Loucy (cell line): ENCODE data around the gene ICA1L.

ENCODE experiments used
- EZH2phosphoT487 ChIP-seq: fragments of 200-600 bp; IDR thresholded peaks from 2 replicates; pipeline ENCODE4 v1.6.1; 2018; ENCODE audit warnings: antibody characterized with exemption, mild to moderate bottlenecking, moderate library complexity, borderline replicate concordance
- TF ChIP-seq, protein P1 (sequence below): fragments of 200-600 bp; sonication (generic); conservative IDR thresholded peaks from 2 replicates; pipeline ENCODE4 v1.5.1; 2014; ENCODE audit warnings: mild to moderate bottlenecking, antibody characterized with exemption, low read length

DNA sequence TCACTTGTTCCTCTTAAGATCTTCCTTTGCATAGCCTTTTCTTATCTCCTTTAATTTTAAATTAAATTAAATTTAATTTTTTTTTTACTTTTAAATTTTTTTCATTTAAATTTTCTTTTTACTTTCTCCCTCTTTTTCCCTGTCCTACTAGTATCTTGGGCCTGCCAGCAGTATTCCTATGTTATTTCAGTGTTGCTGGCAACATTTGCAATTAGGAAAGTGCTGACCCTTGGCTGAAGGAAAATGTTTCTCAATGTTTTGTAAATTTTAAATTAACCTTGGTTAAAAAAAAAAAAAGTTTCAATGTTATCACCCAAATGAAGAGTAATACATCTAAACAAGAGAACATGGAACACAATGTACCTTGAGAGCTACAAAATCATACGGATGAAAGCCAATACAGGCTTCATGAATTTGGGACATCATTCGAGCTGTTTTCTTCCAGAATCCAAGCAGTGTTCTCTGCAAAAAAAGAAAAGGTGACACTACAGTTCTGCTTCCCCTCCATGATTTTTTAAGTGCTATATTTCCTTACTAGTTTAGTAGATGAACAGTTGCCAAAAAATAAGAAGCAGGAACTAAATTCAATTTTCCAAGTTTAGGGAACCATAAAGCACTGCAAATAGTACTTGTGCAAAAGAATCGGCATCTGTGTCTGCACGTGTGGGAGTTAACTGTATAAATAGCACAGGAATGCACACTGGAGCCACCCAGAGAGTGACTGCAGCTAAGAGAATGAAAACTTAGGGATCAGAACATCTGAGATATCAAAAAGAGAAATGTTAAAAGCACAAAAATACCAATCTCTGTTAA is 55.8 kb downstream of the ICA1L start:
- TF ChIP-seq, protein P1, sequence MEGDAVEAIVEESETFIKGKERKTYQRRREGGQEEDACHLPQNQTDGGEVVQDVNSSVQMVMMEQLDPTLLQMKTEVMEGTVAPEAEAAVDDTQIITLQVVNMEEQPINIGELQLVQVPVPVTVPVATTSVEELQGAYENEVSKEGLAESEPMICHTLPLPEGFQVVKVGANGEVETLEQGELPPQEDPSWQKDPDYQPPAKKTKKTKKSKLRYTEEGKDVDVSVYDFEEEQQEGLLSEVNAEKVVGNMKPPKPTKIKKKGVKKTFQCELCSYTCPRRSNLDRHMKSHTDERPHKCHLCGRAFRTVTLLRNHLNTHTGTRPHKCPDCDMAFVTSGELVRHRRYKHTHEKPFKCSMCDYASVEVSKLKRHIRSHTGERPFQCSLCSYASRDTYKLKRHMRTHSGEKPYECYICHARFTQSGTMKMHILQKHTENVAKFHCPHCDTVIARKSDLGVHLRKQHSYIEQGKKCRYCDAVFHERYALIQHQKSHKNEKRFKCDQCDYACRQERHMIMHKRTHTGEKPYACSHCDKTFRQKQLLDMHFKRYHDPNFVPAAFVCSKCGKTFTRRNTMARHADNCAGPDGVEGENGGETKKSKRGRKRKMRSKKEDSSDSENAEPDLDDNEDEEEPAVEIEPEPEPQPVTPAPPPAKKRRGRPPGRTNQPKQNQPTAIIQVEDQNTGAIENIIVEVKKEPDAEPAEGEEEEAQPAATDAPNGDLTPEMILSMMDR, result no peak
- TF ChIP-seq EZH2phosphoT487, result no peak
